Coronary artery (tissue), 2 donors: ENCODE measurements around the gene APOM.

Experiments
- DNase-seq: peaks from one replicate; pipeline ENCODE4 v3.0.0-alpha.2; 2017; ENCODE audit warnings: low spot score
- H3K27ac ChIP-seq, 2 donors: fragments of 200-600 bp; sonication (generic); one replicate each; pipeline ENCODE4 v1.5.1; 2016 to 2019
- H3K4me3 ChIP-seq: fragments of 200-600 bp; sonication (generic); 2 replicates; pipeline ENCODE4 v1.5.1; 2016; ENCODE audit warnings: mild to moderate bottlenecking, moderate library complexity
- CTCF ChIP-seq: fragments of 200-600 bp; sonication (generic); IDR thresholded peaks from one replicate; pipeline ENCODE4 v1.5.1; 2019; ENCODE audit warnings: antibody characterized with exemption

APOM gene

GRCh38 chr6:31663961-31664789 lies 8.5 kb downstream of the APOM start:
- H3K4me3 ChIP-seq, result peak overlapping the region; percentile 82
- no peak for TF ChIP-seq CTCF
- peak overlapping the region; percentile 88 to 96 for H3K27ac ChIP-seq
- DNase-seq, result no peak

DNA sequence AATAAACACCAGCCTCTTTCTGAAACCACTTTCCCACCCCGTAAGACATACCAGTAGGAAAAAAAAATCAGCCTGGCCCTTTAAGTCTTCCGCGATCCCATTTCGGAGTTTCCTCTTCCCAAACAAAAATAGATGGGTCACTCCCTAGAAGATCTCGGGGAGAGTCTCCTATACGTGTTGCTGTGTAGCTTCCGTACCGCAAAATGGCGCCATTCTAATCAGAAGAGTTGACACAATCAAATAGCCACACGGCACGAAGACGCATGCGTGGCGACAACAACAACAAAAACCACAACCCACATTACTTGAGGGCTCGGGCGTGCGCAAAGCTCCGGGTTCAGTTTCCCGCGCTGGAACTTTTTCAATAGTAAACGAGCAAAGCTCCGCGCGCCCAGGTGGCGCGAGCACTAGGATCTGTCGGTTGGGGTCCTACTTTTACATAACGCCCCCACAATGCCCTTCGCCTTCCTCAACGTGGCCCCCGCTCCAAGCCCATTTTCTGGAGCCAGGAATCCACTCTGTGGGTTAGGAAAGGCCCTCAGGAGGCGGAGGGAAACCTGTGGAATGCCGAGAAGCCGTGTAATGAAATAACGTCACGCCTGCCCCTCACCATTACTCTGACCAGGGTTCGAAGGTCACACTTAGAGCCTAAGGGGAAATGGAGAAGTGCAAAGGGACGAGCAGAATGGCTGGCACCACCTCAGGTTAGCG lies 9.3 kb downstream of the APOM start, which contains the start of gene GPANK1:
TSS of gene GPANK1 (minus strand) at position 208 of the 711 bp plus-strand sequence. CDS start 519 bp downstream, outside the sequence.
- TF ChIP-seq CTCF, result no peak
- DNase-seq, result peak; percentile 92
- Histone ChIP-seq H3K4me3 (peak within 1 kb of the TSS; percentile 82), H3K27ac (peak within 1 kb of the TSS; percentile 88 to 96)

GRCh38 chr6:31665501-31666336 lies 10.0 kb downstream of the APOM start, which contains the start of gene CSNK2B:
Gene CSNK2B (plus strand): TSS chr6:31666080. CDS start chr6:31666832, 752 bp downstream.
- Histone ChIP-seq H3K27ac (peak within 1 kb of the TSS; percentile 88 to 96), H3K4me3 (peak within 1 kb of the TSS; percentile 82)
- TF ChIP-seq CTCF, result no peak
- peak; percentile 100 for DNase-seq

- H3K27ac ChIP-seq, result peak overlapping the region; percentile 88 to 96
- DNase-seq, result no peak
- peak overlapping the region; percentile 82 for H3K4me3 ChIP-seq
- TF ChIP-seq CTCF, result no peak
These were observed 10.8 kb downstream of the APOM start for GRCh38 chr6:31666337-31666965.

GRCh38 chr6:31669676-31670075 lies 14.0 kb downstream of the APOM start, which contains the start of gene LY6G5B:
Gene LY6G5B (plus strand): TSS chr6:31669976. CDS start chr6:31670951, 975 bp downstream.
- Histone ChIP-seq H3K4me3 (no peak within 1 kb of the TSS), H3K27ac (no peak within 1 kb of the TSS)
- TF ChIP-seq CTCF, result no peak
- no peak for DNase-seq

GRCh38 chr6:31676322-31676903 lies 20.7 kb downstream of the APOM start:
- no peak for DNase-seq
- no peak for TF ChIP-seq CTCF
- no peak overlapping the region for H3K27ac ChIP-seq
- no peak overlapping the region for H3K4me3 ChIP-seq
